NCI-H2107 treated with DMSO at 0.1 percent for 48 hours (cell line): ENCODE data around the gene SFMBT2.
"Not testable (repeated sequence)": the region's sequence is repeated elsewhere in the genome, so short reads cannot be mapped to it uniquely, and the experiment has no call there.

Source experiments
- DNase-seq: peaks from one replicate; lab custom pipeline; 2025; ENCODE audit not compliant: unreplicated experiment; lab: John Stamatoyannopoulos, UW

Gene SFMBT2

GRCh38 chr10:7301006-7301778, 109.6 kb downstream of the SFMBT2 start:
- no peak for DNase-seq

- no peak for DNase-seq
These were observed 110.4 kb downstream of the SFMBT2 start for GRCh38 chr10:7300384-7300971.

- DNase-seq: not testable (repeated sequence)
These were observed 111.1 kb downstream of the SFMBT2 start for GRCh38 chr10:7299601-7300325.

GRCh38 chr10:7298495-7298894, 112.3 kb downstream of the SFMBT2 start:
- DNase-seq: no peak

- DNase-seq: no peak
These were observed 113.7 kb downstream of the SFMBT2 start for GRCh38 chr10:7297094-7297493.

- DNase-seq: no peak
These were observed 114.2 kb downstream of the SFMBT2 start for GRCh38 chr10:7296648-7297047.

GRCh38 chr10:7296076-7296475, 114.8 kb downstream of the SFMBT2 start:
- DNase-seq: no peak

GRCh38 chr10:7293378-7293920, 117.4 kb downstream of the SFMBT2 start:
- DNase-seq: no peak

GRCh38 chr10:7291487-7292270, 119.2 kb downstream of the SFMBT2 start:
- no peak for DNase-seq

GRCh38 chr10:7288060-7288690, 122.7 kb downstream of the SFMBT2 start:
- no peak for DNase-seq

GRCh38 chr10:7287377-7287776, 123.5 kb downstream of the SFMBT2 start:
- no peak for DNase-seq

- no peak for DNase-seq
These were observed 125.1 kb downstream of the SFMBT2 start for GRCh38 chr10:7285522-7286322.

- DNase-seq: no peak
These were observed 127.6 kb downstream of the SFMBT2 start for GRCh38 chr10:7283246-7283645.

- DNase-seq: no peak
These were observed 128.4 kb downstream of the SFMBT2 start for GRCh38 chr10:7282457-7282856.

GRCh38 chr10:7281429-7281828, 129.4 kb downstream of the SFMBT2 start:
- no peak for DNase-seq

- no peak for DNase-seq
These were observed 131.5 kb downstream of the SFMBT2 start for GRCh38 chr10:7279303-7279702.

GRCh38 chr10:7277867-7278266, 133.0 kb downstream of the SFMBT2 start:
- no peak for DNase-seq

- no peak for DNase-seq
These were observed 133.4 kb downstream of the SFMBT2 start for GRCh38 chr10:7277432-7277831.

GRCh38 chr10:7275761-7276440, 134.9 kb downstream of the SFMBT2 start:
- no peak for DNase-seq
